Upper lobe of right lung (tissue), 1 donor: ENCODE measurements around the gene TEDC2. TPM values are rescaled to one million over a fixed set of nuclear protein-coding genes. Genes with fewer than 3 reads are reported as not detected.

Experiments used
- ATAC-seq: fragments of 200-7000 bp; cut with Tn5 transposase; one replicate; pipeline ENCODE4 v1.9.1; 2020; ENCODE audit warnings: mild to moderate bottlenecking, moderate library complexity
- DNase-seq: peaks from one replicate; pipeline ENCODE4 v3.0.0-alpha.2; 2020
- H3K27ac ChIP-seq: fragments of 200-600 bp; one replicate; pipeline ENCODE4 v1.8.0; 2022
- H3K27me3 ChIP-seq: fragments of 200-600 bp; one replicate; pipeline ENCODE4 v1.8.0; 2022; ENCODE audit warnings: mild to moderate bottlenecking
- H3K36me3 ChIP-seq: fragments of 200-600 bp; one replicate; pipeline ENCODE4 v1.8.0; 2022
- H3K4me1 ChIP-seq: fragments of 200-600 bp; one replicate; pipeline ENCODE4 v1.8.0; 2022
- H3K4me3 ChIP-seq: fragments of 200-600 bp; one replicate; pipeline ENCODE4 v1.8.0; 2022; ENCODE audit warnings: mild to moderate bottlenecking
- H3K9me3 ChIP-seq: fragments of 200-600 bp; one replicate; pipeline ENCODE4 v1.8.0; 2022
- intact Hi-C: fragments of 100-400 bp; cut with DNase I; formaldehyde crosslinking; loops from one replicate; pipeline ENCODE4 v1.11.0; 2022
- total RNA-seq: library from RNA; stranded (reverse); fragmentation: NEBNext Ultra II Directional; extraction: Animal tissue kit (Norgen Biotek cat#: 25700); gene quantifications from one replicate; pipeline ENCODE4 v1.2.1, GENCODE V29; 2021
- TF ChIP-seq, protein P1 (sequence below): fragments of 200-600 bp; IDR thresholded peaks from one replicate; pipeline ENCODE4 v1.8.0; 2022; ENCODE audit warnings: antibody characterized with exemption
- donor health status: DM: no; HTN: yes; CAD: no; lungs with severe emphysema.

TEDC2 gene
- total RNA-seq, 1 donor from 2014 or later, result not detected

DNA sequence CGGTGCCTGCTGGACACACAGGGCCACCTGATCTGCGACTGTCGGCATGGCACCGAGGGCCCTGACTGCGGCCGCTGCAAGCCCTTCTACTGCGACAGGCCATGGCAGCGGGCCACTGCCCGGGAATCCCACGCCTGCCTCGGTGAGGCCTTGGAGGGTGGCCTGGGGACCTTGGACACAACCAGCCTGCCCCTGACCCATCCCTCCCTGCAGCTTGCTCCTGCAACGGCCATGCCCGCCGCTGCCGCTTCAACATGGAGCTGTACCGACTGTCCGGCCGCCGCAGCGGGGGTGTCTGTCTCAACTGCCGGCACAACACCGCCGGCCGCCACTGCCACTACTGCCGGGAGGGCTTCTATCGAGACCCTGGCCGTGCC is 12.6 kb downstream of the TEDC2 start:
- peaks cover 47% of the 10 kb centered on the region for H3K4me1 ChIP-seq
- peaks cover 45% of the 10 kb centered on the region for H3K27me3 ChIP-seq

DNA sequence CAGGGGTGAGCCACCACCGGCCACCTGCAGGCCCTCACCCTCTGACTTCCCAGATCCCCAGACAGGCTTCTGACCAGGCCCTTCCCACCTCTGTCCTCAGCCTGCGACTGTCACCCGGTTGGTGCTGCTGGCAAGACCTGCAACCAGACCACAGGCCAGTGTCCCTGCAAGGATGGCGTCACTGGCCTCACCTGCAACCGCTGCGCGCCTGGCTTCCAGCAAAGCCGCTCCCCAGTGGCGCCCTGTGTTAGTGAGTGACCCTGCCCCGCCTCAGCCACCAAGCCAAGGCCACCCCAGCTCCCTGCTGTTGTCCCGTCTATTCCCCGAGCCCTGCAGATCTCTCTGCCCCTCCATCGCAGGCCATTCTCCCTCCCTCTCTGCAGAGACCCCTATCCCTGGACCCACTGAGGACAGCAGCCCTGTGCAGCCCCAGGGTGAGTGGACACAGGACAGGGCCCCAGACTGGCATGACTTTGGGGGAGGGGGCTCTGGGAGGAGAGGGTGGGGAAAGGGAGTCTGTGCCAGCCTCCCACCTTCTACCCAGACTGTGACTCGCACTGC is 13.1 kb downstream of the TEDC2 start:
- Histone ChIP-seq H3K27ac (no peak overlapping the region), H3K4me1 (peaks cover 49% of the 10 kb centered on the region), H3K4me3 (no peak overlapping the region), H3K36me3 (no peaks in the 10 kb centered on the region), H3K27me3 (peaks cover 42% of the 10 kb centered on the region), H3K9me3 (no peaks in the 10 kb centered on the region)
- ATAC-seq (no peak), DNase-seq (no peak)
- TF ChIP-seq, protein P1, sequence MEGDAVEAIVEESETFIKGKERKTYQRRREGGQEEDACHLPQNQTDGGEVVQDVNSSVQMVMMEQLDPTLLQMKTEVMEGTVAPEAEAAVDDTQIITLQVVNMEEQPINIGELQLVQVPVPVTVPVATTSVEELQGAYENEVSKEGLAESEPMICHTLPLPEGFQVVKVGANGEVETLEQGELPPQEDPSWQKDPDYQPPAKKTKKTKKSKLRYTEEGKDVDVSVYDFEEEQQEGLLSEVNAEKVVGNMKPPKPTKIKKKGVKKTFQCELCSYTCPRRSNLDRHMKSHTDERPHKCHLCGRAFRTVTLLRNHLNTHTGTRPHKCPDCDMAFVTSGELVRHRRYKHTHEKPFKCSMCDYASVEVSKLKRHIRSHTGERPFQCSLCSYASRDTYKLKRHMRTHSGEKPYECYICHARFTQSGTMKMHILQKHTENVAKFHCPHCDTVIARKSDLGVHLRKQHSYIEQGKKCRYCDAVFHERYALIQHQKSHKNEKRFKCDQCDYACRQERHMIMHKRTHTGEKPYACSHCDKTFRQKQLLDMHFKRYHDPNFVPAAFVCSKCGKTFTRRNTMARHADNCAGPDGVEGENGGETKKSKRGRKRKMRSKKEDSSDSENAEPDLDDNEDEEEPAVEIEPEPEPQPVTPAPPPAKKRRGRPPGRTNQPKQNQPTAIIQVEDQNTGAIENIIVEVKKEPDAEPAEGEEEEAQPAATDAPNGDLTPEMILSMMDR, result no peak
- intact Hi-C loops, result no loop called here

More for the DNA sequence above, 12.6 kb downstream of the TEDC2 start:
- Histone ChIP-seq H3K36me3 (no peaks in the 10 kb centered on the region), H3K9me3 (no peaks in the 10 kb centered on the region), H3K27ac (no peak overlapping the region), H3K4me3 (no peak overlapping the region)
- ATAC-seq (no peak), DNase-seq (no peak)
- intact Hi-C loops, result no loop called here
- TF ChIP-seq, protein P1, result no peak

DNA sequence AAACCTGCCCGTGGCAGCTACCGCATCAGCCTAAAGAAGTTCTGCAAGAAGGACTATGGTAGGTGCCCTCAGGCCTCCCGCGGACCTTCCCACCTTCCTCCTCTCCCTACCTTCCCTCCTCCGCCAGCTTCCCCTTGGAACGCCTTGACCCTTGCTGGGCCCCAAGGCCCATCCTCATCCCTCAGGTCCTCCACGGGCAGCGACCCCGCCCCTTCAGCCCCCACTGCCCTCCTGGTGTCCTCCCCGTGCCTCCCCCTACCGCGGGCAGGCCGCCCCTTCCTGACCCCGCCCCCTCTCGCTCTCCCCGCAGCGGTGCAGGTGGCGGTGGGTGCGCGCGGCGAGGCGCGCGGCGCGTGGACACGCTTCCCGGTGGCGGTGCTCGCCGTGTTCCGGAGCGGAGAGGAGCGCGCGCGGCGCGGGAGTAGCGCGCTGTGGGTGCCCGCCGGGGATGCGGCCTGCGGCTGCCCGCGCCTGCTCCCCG is 13.6 kb downstream of the TEDC2 start:
- no peak overlapping the region for H3K27ac ChIP-seq
- peak overlapping the region; percentile 37 for H3K4me3 ChIP-seq
- H3K36me3 ChIP-seq, result no peaks in the 10 kb centered on the region
- H3K4me1 ChIP-seq, result peaks cover 44% of the 10 kb centered on the region
- intact Hi-C loops, result no loop called here
- no peak for ATAC-seq
- no peaks in the 10 kb centered on the region for H3K9me3 ChIP-seq
- TF ChIP-seq, protein P1, result no peak
- peaks cover 40% of the 10 kb centered on the region for H3K27me3 ChIP-seq
- no peak for DNase-seq

DNA sequence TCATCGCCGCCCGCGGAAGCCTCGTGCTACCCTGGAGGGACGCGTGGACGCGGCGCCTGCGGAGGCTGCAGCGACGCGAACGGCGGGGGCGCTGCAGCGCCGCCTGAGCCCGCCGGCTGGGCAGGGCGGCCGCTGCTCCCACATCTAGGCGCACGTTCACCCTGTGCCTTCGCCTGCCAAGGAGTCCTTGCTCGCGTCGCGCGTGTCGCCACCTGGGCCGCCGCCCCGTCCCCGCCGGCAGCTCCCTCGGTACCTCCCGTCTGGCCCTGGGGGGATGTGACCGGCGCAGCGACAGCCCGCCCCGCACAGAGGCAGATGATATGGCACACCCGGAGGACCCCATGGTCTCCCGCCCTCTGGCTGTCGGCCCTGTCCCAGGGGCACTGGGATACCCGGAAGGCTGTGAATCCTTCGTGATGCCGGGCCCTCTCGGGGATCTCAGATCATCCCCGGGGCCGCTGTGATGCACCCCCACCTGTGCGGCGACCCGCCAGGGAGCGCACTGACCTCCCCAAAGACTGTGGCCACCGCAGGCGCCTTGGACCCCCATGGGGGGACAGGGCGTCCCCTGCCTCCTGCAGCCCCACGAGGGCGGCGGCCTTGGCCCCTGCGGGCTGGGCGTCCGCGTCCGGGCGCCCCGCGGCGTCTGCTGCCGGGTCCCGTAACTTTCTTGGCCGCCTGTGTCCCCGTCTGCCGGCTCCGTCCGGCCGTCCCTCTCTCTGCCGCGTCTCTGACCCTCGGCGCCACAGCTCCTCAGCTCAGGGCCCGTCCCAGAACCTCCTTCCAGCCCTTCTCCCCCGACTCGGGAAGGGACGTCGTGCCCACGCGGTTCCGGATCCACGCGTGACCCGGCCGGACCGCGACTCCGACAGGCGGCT is 14.3 kb downstream of the TEDC2 start:
- Histone ChIP-seq H3K4me3 (peak overlapping the region; percentile 70), H3K4me1 (peaks cover 37% of the 10 kb centered on the region), H3K9me3 (no peaks in the 10 kb centered on the region), H3K27ac (peak overlapping the region; percentile 88), H3K36me3 (no peaks in the 10 kb centered on the region), H3K27me3 (peaks cover 34% of the 10 kb centered on the region)
- ATAC-seq (peak; percentile 73), DNase-seq (peak; percentile 81)
- intact Hi-C loops, result no loop called here
- TF ChIP-seq, protein P1, result peak; percentile 44

DNA sequence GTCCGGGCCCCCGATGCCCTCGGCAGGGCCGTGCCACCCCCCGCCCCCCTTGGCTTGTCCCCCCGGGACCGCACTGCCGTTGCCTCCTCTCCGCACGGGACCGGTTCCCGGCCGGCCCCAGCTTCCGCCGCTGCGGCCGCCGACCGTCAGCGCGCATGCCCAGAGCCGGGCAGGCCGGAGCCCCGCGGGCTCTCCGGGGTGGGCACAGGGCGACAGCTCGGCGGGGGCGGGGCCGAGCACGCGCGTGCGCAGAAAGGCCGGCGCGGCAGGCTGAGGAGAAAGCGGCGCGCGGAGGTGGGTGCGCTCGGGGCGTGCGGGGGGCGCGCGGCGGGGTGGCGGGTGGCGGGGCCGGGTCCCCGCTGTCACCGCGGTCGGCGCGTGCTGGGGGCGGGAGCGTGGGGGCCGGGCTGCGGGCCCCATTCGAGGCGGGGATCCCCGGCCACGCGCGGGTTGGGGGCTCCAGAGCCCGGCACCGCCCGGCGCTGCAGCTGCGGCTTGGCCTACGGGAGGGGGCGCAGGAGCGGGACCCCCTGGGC is 15.0 kb downstream of the TEDC2 start, which contains the start of gene TBC1D24:
Gene TBC1D24, plus strand, starts transcription at position 251 of the 536 bp plus-strand sequence. CDS start 21,022 bp downstream, outside the sequence.
- intact Hi-C loops, result no loop called here
- H3K27me3 ChIP-seq, result peaks cover 29% of the 10 kb centered on the region
- peak; percentile 89 for ATAC-seq
- H3K4me3 ChIP-seq, result peak within 1 kb of the TSS; percentile 70
- no peaks in the 10 kb centered on the region for H3K36me3 ChIP-seq
- TF ChIP-seq, protein P1, result no peak
- peak; percentile 95 for DNase-seq
- H3K4me1 ChIP-seq, result peaks cover 33% of the 10 kb centered on the region
- peak within 1 kb of the TSS; percentile 88 for H3K27ac ChIP-seq
- no peaks in the 10 kb centered on the region for H3K9me3 ChIP-seq
